Esophagus muscularis mucosa (tissue), 4 donors: ENCODE results near the gene ASCL1. TPM values are rescaled to one million over a fixed set of nuclear protein-coding genes. Genes with fewer than 3 reads are reported as not detected.

Source experiments
- DNase-seq: peaks from one replicate; pipeline ENCODE4 v3.0.0-alpha.2; 2017; ENCODE audit errors: extremely low spot score
- H3K27ac ChIP-seq, 4 donors: fragments of 200-600 bp; sonication (generic); replicated peaks in 1 of 4; 1 replicate in 3 of 4; 2 replicates in 1 of 4; pipeline ENCODE4 v1.5.1; 2016 to 2019; ENCODE audit warnings: mild to moderate bottlenecking in 1 of 4
- H3K27me3 ChIP-seq, 4 donors: fragments of 200-600 bp; sonication (generic); one replicate each; pipeline versions ENCODE4 v1.5.1 to v1.6.0; 2016 to 2019
- H3K36me3 ChIP-seq, 4 donors: fragments of 200-600 bp; sonication (generic); one replicate each; pipeline ENCODE4 v1.5.1; 2016 to 2019
- H3K4me1 ChIP-seq, 4 donors: fragments of 200-600 bp; sonication (generic); one replicate each; pipeline ENCODE4 v1.5.1; 2016 to 2019
- H3K4me3 ChIP-seq, 4 donors: fragments of 200-600 bp; sonication (generic); 1 replicate in 2 of 4; 2 replicates in 2 of 4; pipeline ENCODE4 v1.5.1; 2016 to 2019; ENCODE audit warnings: mild to moderate bottlenecking in 4 of 4, moderate library complexity in 1 of 4
- H3K9me3 ChIP-seq, 4 donors: fragments of 200-600 bp; sonication (generic); 1 replicate in 3 of 4; 2 replicates in 1 of 4; pipeline ENCODE4 v1.5.1; 2016 to 2019
- EP300 ChIP-seq: sonication (generic); formaldehyde crosslinking; IDR thresholded peaks from one replicate; pipeline ENCODE4 v1.6.1; 2017; ENCODE audit warnings: antibody characterized with exemption
- POLR2A ChIP-seq: fragments of 450-650 bp; IDR thresholded peaks from one replicate; pipeline ENCODE4 v1.6.1; 2017; ENCODE audit warnings: antibody characterized with exemption, moderate library complexity, mild to moderate bottlenecking, low read depth
- POLR2AphosphoS5 ChIP-seq, 2 donors: sonication (generic); formaldehyde crosslinking; IDR thresholded peaks; one replicate each; pipeline ENCODE4 v1.6.1; 2017; ENCODE audit warnings: antibody characterized with exemption in 2 of 2
- WGBS: methylation state at CpG from one replicate; pipeline ENCODE4 v1.1.5; 2018; 5-methylcytosine and 5-hydroxymethylcytosine counted together
- intact Hi-C: fragments of 100-400 bp; cut with DNase I; formaldehyde crosslinking; loops from one replicate; pipeline ENCODE4 v1.15.1; 2023
- total RNA-seq, 4 donors: library from RNA; depleted of rRNA; stranded (reverse); fragments of >200 nt; gene quantifications; one replicate each; pipeline versions ENCODE4 v1.1.0 to v1.2.1, GENCODE V29; 2016
- TF ChIP-seq, protein P1 (sequence below), 3 experiments: fragments of 200-600 bp in 2 of 3; fragments of 450-650 bp in 1 of 3; sonication (generic) in 2 of 3; IDR thresholded peaks; one replicate each; pipeline ENCODE4 v1.5.1; 2017 to 2019; ENCODE audit warnings: antibody characterized with exemption in 3 of 3, mild to moderate bottlenecking in 2 of 3, moderate library complexity in 1 of 3

ASCL1 gene
- total RNA-seq, 4 donors from 2014 or later, result 0.17 TPM; not detected in 3

DNA sequence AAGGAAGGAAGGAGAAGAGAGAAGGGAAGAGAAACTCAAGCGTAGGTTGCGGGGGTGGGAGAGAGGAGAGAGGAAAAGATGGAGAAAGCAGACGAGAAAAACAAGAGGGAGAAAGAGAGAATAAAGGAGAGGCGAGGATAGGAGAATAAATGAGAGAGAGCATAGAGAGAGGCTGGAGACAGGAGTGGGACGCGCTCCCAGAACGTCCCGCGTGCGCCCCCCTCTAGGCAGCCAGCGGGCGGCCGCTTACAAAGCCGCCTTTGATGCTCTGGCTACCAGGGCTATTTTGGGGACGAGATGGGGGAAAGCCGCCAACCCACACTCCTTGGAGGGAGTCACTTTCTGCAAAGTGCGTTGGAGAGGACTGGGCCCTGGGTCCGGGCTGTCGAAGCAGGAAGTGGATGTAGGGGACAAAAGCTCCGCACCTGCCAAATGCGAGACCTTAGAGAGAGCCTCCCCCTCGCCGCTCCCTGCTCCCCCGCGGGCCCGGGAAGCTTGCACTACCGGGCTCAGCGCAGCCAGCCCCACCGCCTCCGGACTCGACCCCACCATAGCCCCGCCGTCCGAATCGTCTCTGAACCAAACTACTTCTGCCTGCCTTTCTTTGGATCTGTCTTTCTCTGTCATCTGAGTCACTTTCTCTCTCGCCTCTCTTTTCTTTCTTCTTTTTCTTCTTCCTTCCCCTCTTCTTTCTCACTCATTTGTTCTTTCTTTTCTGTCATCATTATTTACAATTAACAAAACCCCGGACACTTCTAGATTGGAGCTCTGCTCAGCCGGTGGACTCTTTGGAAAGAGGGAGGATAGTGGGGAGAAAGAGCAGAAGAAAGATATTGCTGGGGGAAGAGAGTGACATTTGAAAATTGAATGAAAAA, 8.0 kb downstream of the ASCL1 start:
- WGBS, result 6% methylated on average over 33 of the region's 38 CpGs
- intact Hi-C loops, result no loop called here
- no peaks in the 10 kb centered on the region for H3K36me3 ChIP-seq
- no peak overlapping the region for H3K27ac ChIP-seq
- peaks cover 0 to 21% (median 12%) of the 10 kb centered on the region in 4 donors for H3K4me1 ChIP-seq
- peaks cover 0 to 86% (median 31%) of the 10 kb centered on the region in 4 donors for H3K27me3 ChIP-seq
- H3K9me3 ChIP-seq, result peaks cover 0 to 9% (median 3%) of the 10 kb centered on the region in 4 donors
- TF ChIP-seq POLR2AphosphoS5 (IDR thresholded peaks at IDR 0.05) (no peak), EP300 (no peak), POLR2A (no peak)
- TF ChIP-seq, protein P1, sequence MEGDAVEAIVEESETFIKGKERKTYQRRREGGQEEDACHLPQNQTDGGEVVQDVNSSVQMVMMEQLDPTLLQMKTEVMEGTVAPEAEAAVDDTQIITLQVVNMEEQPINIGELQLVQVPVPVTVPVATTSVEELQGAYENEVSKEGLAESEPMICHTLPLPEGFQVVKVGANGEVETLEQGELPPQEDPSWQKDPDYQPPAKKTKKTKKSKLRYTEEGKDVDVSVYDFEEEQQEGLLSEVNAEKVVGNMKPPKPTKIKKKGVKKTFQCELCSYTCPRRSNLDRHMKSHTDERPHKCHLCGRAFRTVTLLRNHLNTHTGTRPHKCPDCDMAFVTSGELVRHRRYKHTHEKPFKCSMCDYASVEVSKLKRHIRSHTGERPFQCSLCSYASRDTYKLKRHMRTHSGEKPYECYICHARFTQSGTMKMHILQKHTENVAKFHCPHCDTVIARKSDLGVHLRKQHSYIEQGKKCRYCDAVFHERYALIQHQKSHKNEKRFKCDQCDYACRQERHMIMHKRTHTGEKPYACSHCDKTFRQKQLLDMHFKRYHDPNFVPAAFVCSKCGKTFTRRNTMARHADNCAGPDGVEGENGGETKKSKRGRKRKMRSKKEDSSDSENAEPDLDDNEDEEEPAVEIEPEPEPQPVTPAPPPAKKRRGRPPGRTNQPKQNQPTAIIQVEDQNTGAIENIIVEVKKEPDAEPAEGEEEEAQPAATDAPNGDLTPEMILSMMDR (IDR thresholded peaks at IDR 0.05), result no peak
- no peak for DNase-seq
- H3K4me3 ChIP-seq, result peak overlapping the region in 3 of 4 donors; percentile 7 to 18 (median 13)

DNA sequence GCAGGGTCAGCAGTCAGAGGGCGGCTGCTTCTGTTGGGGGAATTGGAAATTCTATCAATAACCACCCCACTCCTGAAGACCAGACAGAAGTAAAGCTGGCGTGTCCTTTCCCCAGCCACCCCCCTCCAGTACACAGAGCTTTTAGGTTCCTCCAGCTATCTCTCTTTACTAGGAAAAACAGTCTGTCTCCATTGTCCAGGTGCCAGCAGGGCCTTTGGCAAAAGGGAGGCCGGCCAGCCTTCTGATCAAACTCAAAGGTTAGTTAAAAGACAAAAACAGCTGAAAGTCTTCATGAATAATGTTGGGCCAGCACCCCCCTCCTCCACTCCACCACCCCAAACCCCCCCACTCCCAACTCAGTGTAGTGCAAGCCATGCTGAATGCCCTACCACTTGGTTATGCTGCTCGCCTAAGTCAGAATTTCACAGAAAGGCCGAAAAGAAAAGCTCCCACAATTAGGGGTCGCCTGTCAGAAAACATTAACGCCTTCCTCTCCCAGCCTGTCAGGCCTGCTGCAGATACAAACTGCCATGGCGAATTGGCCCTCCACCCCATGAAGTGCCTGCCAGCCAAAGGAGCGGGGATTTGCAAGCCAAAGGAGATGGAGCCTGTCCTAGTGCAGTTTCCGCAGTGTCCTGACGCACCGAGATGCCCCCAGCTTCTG, 8.9 kb downstream of the ASCL1 start:
- TF ChIP-seq POLR2AphosphoS5 (IDR thresholded peaks at IDR 0.05), result no peak
- TF ChIP-seq, protein P1 (IDR thresholded peaks at IDR 0.05), result no peak
- TF ChIP-seq EP300, result no peak
- no peak for TF ChIP-seq POLR2A
- H3K9me3 ChIP-seq, result peaks cover 0 to 9% (median 3%) of the 10 kb centered on the region in 4 donors
- peaks cover 0 to 21% (median 12%) of the 10 kb centered on the region in 4 donors for H3K4me1 ChIP-seq
- no peaks in the 10 kb centered on the region for H3K36me3 ChIP-seq
- intact Hi-C loops, result no loop called here
- WGBS, result 18% methylated on average over 9 of the region's 12 CpGs
- H3K4me3 ChIP-seq, result no peak overlapping the region
- no peak overlapping the region for H3K27ac ChIP-seq
- peaks cover 0 to 85% (median 28%) of the 10 kb centered on the region in 4 donors for H3K27me3 ChIP-seq
- DNase-seq, result no peak

DNA sequence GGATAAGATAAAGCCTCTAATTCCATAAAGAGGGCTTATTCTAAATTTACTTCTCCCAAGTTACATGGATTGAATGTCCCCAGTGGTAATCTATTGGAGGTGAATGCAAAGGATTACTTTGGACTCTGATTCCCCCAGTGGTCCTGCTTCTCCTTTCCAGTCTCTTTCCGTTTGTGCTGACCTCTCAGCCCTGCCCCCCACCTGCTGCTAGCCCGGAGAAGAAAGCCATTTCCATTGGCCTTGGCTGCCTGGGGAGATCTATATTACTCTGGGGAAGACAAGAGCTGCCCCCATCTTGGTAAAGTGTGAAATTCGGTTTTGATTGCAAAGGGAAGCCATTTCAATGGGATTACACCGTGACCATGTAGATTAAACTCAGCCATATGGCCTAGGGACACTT, 13.3 kb downstream of the ASCL1 start:
- WGBS, result 13% methylated on average over 4 of the region's 4 CpGs
- TF ChIP-seq POLR2AphosphoS5 (IDR thresholded peaks at IDR 0.05) (no peak), POLR2A (no peak), EP300 (no peak)
- TF ChIP-seq, protein P1 (IDR thresholded peaks at IDR 0.05), result no peak
- no peak for DNase-seq
- Histone ChIP-seq H3K4me1 (peaks cover 0 to under 1% (median 0%) of the 10 kb centered on the region in 4 donors), H3K27ac (no peak overlapping the region), H3K9me3 (no peaks in the 10 kb centered on the region), H3K4me3 (no peak overlapping the region), H3K27me3 (peaks cover 0 to 43% (median 0%) of the 10 kb centered on the region in 4 donors), H3K36me3 (no peaks in the 10 kb centered on the region)
- intact Hi-C loops, result no loop called here

DNA sequence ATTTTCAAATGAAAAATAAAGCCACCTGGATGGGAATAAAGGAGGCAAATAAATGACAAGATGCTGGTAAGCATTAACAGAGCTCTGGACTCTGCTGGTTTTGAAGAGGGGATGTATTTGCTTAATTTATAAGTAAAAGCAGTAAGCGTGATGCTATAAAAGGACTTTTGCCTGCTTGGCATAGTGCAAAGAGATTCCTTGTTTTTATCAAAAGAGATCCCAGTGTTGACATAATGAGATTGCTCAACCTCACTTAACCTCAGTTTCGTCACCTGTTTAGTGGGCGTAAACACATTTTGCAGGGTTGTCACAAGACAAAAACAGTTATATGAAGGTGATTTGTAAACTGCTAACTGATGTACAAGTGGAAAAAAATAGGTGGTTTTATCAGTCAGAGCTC, 13.8 kb downstream of the ASCL1 start:
- H3K27ac ChIP-seq, result no peak overlapping the region
- TF ChIP-seq POLR2A (no peak), EP300 (no peak), POLR2AphosphoS5 (IDR thresholded peaks at IDR 0.05) (no peak)
- TF ChIP-seq, protein P1 (IDR thresholded peaks at IDR 0.05), result no peak
- H3K4me1 ChIP-seq, result no peaks in the 10 kb centered on the region
- intact Hi-C loops, result no loop called here
- DNase-seq, result no peak
- H3K9me3 ChIP-seq, result no peaks in the 10 kb centered on the region
- H3K27me3 ChIP-seq, result peaks cover 0 to 39% (median 0%) of the 10 kb centered on the region in 4 donors
- H3K36me3 ChIP-seq, result no peaks in the 10 kb centered on the region
- no peak overlapping the region for H3K4me3 ChIP-seq
- 76% methylated on average over 3 of the region's 3 CpGs for WGBS
